ENCODE measurements around the gene VPS13C.

GRCh38 chr15:62108411-62108810 is 48.2 kb upstream of the VPS13C start:
- no peak for TF ChIP-seq CTCF (IDR thresholded peaks at IDR 0.05)
- TF ChIP-seq REST (IDR thresholded peaks at IDR 0.05; ENCODE audit: insufficient read depth in 1 of 2, low read depth in 2 of 2, low read length in 1 of 2): no peak
